Astrocyte (in vitro differentiated cells and primary cell): ENCODE data around the gene ZEB2. TPM values are rescaled to one million over a fixed set of nuclear protein-coding genes. Genes with fewer than 3 reads are reported as not detected.

Experiments
- DNase-seq: peaks from one replicate; pipeline ENCODE4 v3.0.0-alpha.2; 2010; ENCODE audit warnings: low read depth
- FAIRE-seq: peaks from 2 replicates; lab custom pipeline; 2011; peaks lifted over from hg19 to GRCh38; lab: Jason Lieb, UNC
- H2AFZ ChIP-seq: 2 replicates; pipeline ENCODE4 v1.6.0; 2012; ENCODE audit warnings: low read depth, low read length, inconsistent platforms
- H3K27ac ChIP-seq: 2 replicates; pipeline ENCODE4 v1.5.1; 2011; ENCODE audit warnings: low read depth, low read length, inconsistent platforms
- H3K27me3 ChIP-seq: 2 replicates; pipeline ENCODE4 v1.6.0; 2011; ENCODE audit warnings: low read length, inconsistent platforms; ENCODE audit not compliant: insufficient read depth
- H3K36me3 ChIP-seq: 2 replicates; pipeline ENCODE4 v1.5.1; 2011; ENCODE audit warnings: low read length, inconsistent platforms; ENCODE audit not compliant: insufficient read depth
- H3K4me1 ChIP-seq: 2 replicates; pipeline ENCODE4 v1.5.1; 2011; ENCODE audit warnings: low read length, inconsistent platforms; ENCODE audit not compliant: insufficient read depth
- H3K4me2 ChIP-seq: 2 replicates; pipeline ENCODE4 v1.6.0; 2012; ENCODE audit warnings: low read length, inconsistent platforms
- H3K4me3 ChIP-seq: 2 replicates; pipeline ENCODE4 v1.5.1; 2011; ENCODE audit warnings: low read depth, mild to moderate bottlenecking, low read length, inconsistent platforms; ENCODE audit not compliant: insufficient read depth
- H3K79me2 ChIP-seq: 2 replicates; pipeline ENCODE4 v1.6.0; 2012; ENCODE audit warnings: mild to moderate bottlenecking, low read length, inconsistent platforms; ENCODE audit not compliant: insufficient read depth
- H3K9ac ChIP-seq: 2 replicates; pipeline ENCODE4 v1.6.0; 2012; ENCODE audit warnings: mild to moderate bottlenecking, low read length, inconsistent platforms
- H3K9me3 ChIP-seq: 2 replicates; pipeline ENCODE4 v1.5.1; 2012; ENCODE audit warnings: low read depth, mild to moderate bottlenecking, low read length, inconsistent platforms; ENCODE audit not compliant: insufficient read depth
- H4K20me1 ChIP-seq: 2 replicates; pipeline ENCODE4 v1.6.0; 2012; ENCODE audit warnings: low read length, inconsistent platforms; ENCODE audit not compliant: insufficient read depth
- H3K27ac Mint-ChIP-seq: one replicate; pipeline ENCODE4 v1.8.0; 2021; ENCODE audit warnings: mild to moderate bottlenecking, mixed read lengths; ENCODE audit not compliant: unreplicated experiment
- H3K27me3 Mint-ChIP-seq: one replicate; pipeline ENCODE4 v1.8.0; 2021; ENCODE audit warnings: low read depth, mixed read lengths; ENCODE audit not compliant: unreplicated experiment
- H3K36me3 Mint-ChIP-seq: one replicate; pipeline ENCODE4 v1.8.0; 2021; ENCODE audit warnings: low read depth, mixed read lengths; ENCODE audit not compliant: unreplicated experiment
- H3K4me1 Mint-ChIP-seq: one replicate; pipeline ENCODE4 v1.8.0; 2021; ENCODE audit warnings: low read depth, mixed read lengths; ENCODE audit not compliant: unreplicated experiment
- H3K4me3 Mint-ChIP-seq: one replicate; pipeline ENCODE4 v1.8.0; 2021; ENCODE audit warnings: mild to moderate bottlenecking, moderate library complexity, mixed read lengths; ENCODE audit not compliant: unreplicated experiment
- H3K9me3 Mint-ChIP-seq: one replicate; pipeline ENCODE4 v1.8.0; 2021; ENCODE audit warnings: mild to moderate bottlenecking, mixed read lengths; ENCODE audit not compliant: unreplicated experiment
- EZH2 ChIP-seq: IDR thresholded peaks from 2 replicates; pipeline ENCODE4 v1.6.1; 2012; ENCODE audit warnings: mild to moderate bottlenecking, low read length, inconsistent platforms; ENCODE audit not compliant: insufficient read depth
- total RNA-seq: library from RNA; stranded (reverse); gene quantifications from 2 replicates; pipeline ENCODE4 v1.2.1, GENCODE V29; 2021
- TF ChIP-seq, protein P1 (sequence below): IDR thresholded peaks from 2 replicates; pipeline ENCODE4 v1.5.1; 2011; ENCODE audit warnings: low read depth, mild to moderate bottlenecking, inconsistent platforms, low read length, moderate library complexity; ENCODE audit not compliant: insufficient read depth

Gene ZEB2
- total RNA-seq, 1 donor from 2014 or later = 84.9 TPM

DNA sequence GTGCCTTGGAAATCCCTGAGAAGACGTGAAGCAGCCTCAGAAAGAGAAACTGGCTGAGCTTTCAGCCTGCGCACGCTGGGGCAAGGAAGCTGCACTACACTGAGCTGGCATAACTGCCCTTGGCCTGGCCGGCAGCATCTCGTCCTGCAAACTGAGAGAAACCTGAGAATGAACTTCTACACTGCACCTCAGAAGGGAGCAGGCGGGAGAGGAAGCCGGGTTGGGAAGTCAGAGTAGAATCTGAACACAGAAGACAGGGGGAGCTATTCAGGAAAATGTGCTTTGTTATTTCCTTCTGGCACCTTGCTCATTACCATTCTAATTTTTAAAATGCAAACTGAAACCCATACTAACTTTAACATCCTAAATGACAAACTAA lies 70.9 kb downstream of the ZEB2 start:
- Histone ChIP-seq H3K4me2 (no peak overlapping the region), H3K79me2 (peaks cover 27% of the 10 kb centered on the region), H3K9ac (no peak overlapping the region), H3K4me3 (no peak overlapping the region), H3K4me1 (peaks cover 20% of the 10 kb centered on the region), H3K36me3 (no peaks in the 10 kb centered on the region), H2AFZ (no peak overlapping the region), H3K9me3 (no peaks in the 10 kb centered on the region), H3K27ac (no peak overlapping the region), H4K20me1 (no peaks in the 10 kb centered on the region), H3K27me3 (no peaks in the 10 kb centered on the region)
- TF ChIP-seq EZH2 = no peak
- TF ChIP-seq, protein P1, sequence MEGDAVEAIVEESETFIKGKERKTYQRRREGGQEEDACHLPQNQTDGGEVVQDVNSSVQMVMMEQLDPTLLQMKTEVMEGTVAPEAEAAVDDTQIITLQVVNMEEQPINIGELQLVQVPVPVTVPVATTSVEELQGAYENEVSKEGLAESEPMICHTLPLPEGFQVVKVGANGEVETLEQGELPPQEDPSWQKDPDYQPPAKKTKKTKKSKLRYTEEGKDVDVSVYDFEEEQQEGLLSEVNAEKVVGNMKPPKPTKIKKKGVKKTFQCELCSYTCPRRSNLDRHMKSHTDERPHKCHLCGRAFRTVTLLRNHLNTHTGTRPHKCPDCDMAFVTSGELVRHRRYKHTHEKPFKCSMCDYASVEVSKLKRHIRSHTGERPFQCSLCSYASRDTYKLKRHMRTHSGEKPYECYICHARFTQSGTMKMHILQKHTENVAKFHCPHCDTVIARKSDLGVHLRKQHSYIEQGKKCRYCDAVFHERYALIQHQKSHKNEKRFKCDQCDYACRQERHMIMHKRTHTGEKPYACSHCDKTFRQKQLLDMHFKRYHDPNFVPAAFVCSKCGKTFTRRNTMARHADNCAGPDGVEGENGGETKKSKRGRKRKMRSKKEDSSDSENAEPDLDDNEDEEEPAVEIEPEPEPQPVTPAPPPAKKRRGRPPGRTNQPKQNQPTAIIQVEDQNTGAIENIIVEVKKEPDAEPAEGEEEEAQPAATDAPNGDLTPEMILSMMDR = no peak
- no peak overlapping the region for H3K4me3 Mint-ChIP-seq
- FAIRE-seq = no peak
- DNase-seq = no peak
- no peaks in the 10 kb centered on the region for H3K9me3 Mint-ChIP-seq
- H3K27ac Mint-ChIP-seq = no peak overlapping the region
- H3K36me3 Mint-ChIP-seq = peaks cover 17% of the 10 kb centered on the region
- H3K27me3 Mint-ChIP-seq = no peaks in the 10 kb centered on the region
- peaks cover 42% of the 10 kb centered on the region for H3K4me1 Mint-ChIP-seq

DNA sequence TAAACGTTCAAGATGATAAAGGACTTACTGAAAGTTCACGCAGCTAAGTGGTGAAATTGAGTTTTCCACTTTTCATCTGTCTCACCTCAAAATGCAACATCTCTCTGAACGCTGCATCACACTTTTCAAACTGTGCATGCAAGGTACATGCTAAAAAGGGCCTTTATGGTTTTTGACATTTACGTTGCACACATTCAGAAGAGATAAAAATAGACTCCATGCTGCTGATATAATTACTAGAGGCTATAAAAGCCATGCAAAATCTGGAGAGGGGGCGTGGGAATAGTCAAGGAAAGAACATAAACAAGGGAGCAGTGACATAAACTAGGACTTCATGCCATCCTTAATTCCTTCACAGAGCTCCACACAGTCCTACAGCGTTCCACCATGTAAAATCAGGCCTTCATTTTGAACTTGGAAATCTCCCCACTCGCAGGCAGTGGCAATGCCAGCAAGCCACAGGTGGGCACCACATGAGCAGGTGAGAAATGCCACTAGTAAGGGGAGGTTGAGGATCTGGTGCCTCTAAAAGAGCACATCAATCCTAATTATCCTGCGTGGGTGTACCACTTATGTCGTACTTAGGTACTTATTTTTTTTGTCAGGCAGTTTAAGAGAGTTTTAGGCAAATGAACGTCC lies 71.4 kb downstream of the ZEB2 start:
- no peak overlapping the region for H3K4me3 Mint-ChIP-seq
- Histone ChIP-seq H3K9ac (no peak overlapping the region), H3K9me3 (no peaks in the 10 kb centered on the region), H3K27ac (no peak overlapping the region), H3K36me3 (no peaks in the 10 kb centered on the region), H3K4me2 (no peak overlapping the region), H3K79me2 (peaks cover 26% of the 10 kb centered on the region), H3K4me1 (peaks cover 15% of the 10 kb centered on the region), H2AFZ (no peak overlapping the region), H3K4me3 (no peak overlapping the region), H3K27me3 (no peaks in the 10 kb centered on the region), H4K20me1 (no peaks in the 10 kb centered on the region)
- H3K9me3 Mint-ChIP-seq = no peaks in the 10 kb centered on the region
- peaks cover 17% of the 10 kb centered on the region for H3K36me3 Mint-ChIP-seq
- H3K27me3 Mint-ChIP-seq = no peaks in the 10 kb centered on the region
- FAIRE-seq (no peak), DNase-seq (no peak)
- H3K4me1 Mint-ChIP-seq = peaks cover 43% of the 10 kb centered on the region
- no peak overlapping the region for H3K27ac Mint-ChIP-seq
- TF ChIP-seq, protein P1 = no peak
- TF ChIP-seq EZH2 = no peak

DNA sequence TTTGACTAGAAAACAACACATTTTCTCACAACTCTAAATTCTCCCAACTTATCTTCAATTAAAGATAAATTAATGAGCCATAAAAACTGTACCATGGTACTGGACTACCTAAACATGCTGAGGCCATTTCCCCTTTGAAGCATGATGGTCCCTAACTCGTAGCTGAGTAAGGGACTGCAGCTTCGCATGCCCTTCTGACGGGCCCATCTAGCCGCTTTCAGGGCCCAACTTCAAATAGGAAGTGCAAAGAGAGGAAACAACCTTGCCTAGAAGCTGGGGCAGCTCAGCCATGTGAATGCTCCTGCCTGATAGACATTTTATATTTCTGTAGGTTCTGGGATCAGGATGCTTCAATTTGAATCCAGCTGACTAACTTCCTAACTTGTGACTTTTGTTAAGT lies 72.4 kb downstream of the ZEB2 start:
- Mint-ChIP-seq H3K4me3 (no peak overlapping the region), H3K9me3 (no peaks in the 10 kb centered on the region), H3K27me3 (no peaks in the 10 kb centered on the region), H3K4me1 (peaks cover 35% of the 10 kb centered on the region), H3K27ac (no peak overlapping the region), H3K36me3 (peaks cover 17% of the 10 kb centered on the region)
- Histone ChIP-seq H3K9ac (no peak overlapping the region), H3K27ac (no peak overlapping the region), H4K20me1 (no peaks in the 10 kb centered on the region), H3K4me2 (no peak overlapping the region), H3K27me3 (no peaks in the 10 kb centered on the region), H2AFZ (no peak overlapping the region), H3K4me3 (no peak overlapping the region), H3K79me2 (peaks cover 21% of the 10 kb centered on the region), H3K4me1 (peaks cover 6% of the 10 kb centered on the region), H3K36me3 (no peaks in the 10 kb centered on the region), H3K9me3 (no peaks in the 10 kb centered on the region)
- TF ChIP-seq, protein P1 = no peak
- TF ChIP-seq EZH2 = no peak
- FAIRE-seq (no peak), DNase-seq (no peak)
